GM18507 (cell line): Measurements from ENCODE around the gene TESMIN.

ENCODE experiments used
- DNase-seq: peaks from one replicate; pipeline ENCODE4 v3.0.0; 2011; ENCODE audit warnings: low read depth; ENCODE audit not compliant: insufficient read length; ENCODE audit errors: extremely low spot score
- FAIRE-seq: peaks from 2 replicates; lab custom pipeline; 2011; peaks lifted over from hg19 to GRCh38; lab: Jason Lieb, UNC

TESMIN gene

DNA sequence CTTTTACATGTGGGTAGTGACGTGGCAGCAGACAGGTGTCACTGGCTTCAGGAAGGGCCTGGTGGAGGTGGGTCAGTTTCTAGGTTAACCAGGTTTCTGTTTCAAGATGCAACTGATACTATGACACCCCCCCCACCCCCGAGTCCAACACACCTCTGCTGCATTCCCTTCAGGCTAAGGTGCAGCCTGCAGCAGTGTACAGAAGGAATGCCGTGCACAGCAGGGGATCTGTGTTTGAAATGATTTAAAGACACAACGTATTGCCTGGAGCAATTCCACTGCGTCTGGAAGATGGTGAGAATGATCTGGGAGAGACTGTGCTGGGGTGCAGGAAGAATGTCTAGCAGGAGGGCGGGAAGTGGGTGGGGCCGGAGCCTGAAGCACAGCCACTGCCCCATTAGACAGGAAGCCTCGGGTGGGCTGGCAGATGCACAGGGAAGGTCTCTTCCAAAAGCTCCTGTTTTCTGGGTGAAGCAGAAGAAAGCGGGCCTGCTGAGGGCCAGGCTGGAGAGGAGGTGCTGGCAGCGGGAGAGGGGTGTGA, 11.9 kb upstream of the TESMIN start:
- FAIRE-seq (no peak), DNase-seq (no peak)

DNA sequence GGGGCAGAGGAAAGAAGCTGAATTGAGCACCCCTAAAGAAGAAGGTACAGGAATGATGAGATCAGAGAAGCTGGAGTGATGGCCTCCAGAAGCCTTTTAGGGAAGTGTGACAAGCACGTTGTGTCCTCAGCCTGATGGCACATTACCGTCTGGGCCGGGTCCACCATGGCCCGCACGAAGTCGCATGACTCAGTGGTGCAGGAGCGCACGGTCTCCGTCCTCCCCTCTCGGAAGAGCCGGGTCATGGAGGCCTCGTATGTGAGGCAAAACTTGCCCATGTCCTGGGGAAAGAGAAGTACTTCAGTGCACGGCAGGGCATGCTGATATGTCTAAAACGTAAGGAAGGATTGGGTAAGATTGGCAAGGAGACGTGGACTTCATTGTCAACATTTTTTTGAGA, 11.2 kb upstream of the TESMIN start:
- DNase-seq (no peak), FAIRE-seq (no peak)

DNA sequence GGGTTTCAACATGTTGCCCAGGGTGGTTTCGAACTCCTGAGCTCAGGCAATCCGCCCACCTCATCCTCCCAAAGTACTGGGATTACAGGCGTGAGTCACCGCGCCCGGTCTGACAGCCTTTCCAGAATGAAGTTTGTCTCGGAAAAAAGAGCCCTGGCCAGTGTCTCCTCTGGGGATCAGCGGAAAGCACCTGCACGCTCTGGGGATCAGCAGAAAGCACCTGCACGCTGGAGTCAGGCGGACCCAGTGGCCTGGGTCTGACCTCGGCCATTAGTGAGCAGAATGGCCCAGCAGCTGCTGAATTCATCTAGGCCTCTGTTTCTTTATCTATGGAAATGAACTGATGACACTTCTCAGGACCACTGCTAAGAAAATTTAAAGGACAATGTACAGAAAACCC, 10.5 kb upstream of the TESMIN start:
- FAIRE-seq: no peak
- DNase-seq: no peak

DNA sequence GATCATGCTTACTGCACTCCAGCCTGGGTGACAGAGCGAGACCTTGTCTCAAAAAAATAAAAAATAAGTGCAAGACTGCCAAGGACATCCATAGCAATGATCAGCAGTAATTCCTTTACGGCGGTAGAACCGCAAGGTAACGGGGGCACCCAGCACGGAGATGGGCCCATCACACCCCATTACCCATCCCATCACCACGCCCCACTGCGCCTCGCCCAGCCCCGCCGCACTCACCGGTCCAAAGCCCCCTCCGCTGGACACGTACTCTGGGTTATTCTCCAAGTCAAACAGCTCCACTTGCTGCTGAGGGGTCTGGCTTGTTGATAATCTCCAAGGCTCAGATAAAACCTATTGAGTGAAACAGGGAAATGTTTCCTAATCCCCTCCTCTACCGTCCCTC, 8.7 kb upstream of the TESMIN start:
- DNase-seq (no peak), FAIRE-seq (no peak)

DNA sequence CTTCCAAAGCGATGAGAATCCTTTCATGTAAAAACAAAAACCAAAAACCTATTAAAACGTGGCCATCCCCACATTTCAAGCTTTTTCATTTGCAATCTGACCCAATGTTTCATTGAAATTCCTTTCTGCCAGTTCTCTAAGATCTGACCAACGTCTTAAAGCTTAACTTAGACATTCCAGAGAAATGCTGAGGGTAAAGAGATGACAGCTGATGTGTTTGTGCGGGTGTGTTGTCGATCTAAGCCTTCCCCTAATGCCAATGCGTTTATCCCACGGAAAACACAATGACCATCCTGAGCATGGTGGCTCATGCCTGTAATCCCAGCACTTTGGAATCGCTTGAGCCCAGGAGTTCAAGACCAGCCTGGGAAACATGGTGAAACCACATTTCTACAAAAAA, 6.4 kb upstream of the TESMIN start:
- no peak for FAIRE-seq
- no peak for DNase-seq

DNA sequence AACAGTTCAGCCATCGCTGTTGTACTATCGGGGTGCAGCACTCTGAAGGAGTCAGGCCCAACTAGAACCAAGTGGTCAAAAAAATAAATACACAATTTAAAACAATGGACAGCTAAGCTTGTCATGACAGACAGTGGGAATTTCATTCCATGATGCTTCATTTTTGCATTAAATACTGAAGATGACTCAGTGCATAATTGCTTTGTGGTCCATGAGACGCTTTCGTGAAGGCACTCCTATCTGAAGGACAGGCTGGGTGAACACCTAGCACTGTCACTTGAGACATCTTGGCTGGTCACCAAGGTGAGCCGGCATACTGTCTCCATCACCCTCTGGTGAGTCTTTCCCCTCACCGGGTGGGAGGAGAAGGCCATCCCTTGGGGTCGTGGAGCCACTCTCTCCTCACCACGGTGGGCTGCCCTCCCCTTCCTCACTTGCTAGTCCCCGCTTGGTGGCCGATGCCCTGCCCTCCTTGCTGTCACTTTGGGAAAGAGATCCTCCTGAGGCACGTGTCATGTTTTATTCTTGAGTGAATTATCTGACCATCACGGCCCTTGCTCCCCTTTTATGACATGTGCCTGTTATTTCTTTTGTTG, 4.9 kb upstream of the TESMIN start:
- FAIRE-seq (no peak), DNase-seq (no peak)

DNA sequence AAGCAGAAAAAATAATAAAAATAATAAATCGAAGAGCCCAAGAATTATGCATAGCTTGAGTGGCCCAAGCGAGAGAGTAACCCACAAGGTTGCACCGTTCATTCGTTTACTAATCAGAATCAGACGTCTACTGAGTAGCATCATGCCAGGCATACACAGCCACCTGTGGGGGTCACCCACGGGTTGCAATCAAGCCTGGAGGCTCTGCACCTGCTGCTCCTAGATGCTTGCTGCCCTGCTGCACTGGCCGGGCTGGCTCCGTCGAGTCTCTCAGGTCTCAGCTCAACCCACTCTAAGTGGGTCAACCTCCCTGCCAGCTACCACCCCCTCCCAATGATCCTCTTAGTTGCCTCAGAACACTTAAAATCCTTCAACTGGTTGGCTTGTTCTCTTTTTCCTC, 2.0 kb upstream of the TESMIN start:
- DNase-seq (no peak), FAIRE-seq (no peak)

DNA sequence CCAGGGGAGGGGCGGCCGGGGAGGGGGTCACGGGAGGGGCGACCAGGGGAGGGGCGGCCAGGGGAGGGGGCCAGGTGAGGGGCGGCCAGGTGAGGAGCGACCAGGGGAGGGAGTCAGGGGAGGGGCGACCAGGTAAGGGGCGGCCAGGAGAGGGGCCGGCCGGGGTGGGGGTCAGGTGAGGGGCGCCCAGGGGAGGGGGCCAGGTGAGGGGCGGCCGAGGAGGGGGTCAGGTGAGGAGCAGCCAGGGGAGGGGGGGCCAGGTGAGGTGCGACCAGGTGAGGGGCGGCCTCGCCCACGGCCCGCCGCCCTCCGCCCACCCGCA, 355 bp downstream of the TESMIN start:
- DNase-seq (no peak), FAIRE-seq (no peak)

DNA sequence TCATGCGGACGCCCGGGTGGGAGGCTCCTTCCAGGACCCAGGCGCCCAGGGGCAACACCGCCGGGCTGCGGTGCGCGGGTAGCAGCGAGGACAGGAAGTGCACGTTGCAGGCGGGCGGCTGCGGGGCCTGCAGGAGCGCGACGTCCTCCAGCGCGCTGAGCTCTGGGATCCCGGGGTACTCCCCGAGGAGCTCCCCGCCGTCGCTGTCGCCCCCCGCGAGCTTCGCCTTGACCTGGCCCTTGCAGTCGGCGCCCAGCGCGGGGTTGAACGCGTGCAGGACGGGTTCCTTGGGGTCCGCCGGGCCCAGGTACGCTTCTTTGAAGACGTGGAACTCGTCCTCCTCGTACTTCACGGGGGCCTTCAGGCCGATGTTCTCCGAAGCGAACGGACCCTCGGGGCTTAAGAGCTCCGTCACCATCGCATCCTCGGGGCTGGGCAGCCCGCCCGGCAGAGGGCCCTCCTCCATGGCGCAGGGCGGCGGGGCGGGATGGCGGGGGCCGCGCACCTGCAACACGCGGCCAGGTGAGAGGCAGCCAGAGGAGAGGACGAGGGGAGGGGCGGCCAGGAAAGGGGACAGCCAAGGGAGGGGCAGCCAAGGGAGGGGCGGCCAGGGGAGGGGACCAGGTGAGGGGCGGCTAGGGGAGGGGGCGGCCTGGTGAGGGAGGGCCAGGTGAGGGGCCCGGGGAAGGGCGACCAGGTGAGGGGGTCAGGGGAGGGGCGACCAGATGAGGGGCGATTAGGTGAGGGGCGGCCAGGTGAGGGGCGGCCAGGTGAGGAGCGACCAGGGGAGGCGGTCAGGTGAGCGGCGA, 921 bp downstream of the TESMIN start:
- FAIRE-seq: no peak

DNA sequence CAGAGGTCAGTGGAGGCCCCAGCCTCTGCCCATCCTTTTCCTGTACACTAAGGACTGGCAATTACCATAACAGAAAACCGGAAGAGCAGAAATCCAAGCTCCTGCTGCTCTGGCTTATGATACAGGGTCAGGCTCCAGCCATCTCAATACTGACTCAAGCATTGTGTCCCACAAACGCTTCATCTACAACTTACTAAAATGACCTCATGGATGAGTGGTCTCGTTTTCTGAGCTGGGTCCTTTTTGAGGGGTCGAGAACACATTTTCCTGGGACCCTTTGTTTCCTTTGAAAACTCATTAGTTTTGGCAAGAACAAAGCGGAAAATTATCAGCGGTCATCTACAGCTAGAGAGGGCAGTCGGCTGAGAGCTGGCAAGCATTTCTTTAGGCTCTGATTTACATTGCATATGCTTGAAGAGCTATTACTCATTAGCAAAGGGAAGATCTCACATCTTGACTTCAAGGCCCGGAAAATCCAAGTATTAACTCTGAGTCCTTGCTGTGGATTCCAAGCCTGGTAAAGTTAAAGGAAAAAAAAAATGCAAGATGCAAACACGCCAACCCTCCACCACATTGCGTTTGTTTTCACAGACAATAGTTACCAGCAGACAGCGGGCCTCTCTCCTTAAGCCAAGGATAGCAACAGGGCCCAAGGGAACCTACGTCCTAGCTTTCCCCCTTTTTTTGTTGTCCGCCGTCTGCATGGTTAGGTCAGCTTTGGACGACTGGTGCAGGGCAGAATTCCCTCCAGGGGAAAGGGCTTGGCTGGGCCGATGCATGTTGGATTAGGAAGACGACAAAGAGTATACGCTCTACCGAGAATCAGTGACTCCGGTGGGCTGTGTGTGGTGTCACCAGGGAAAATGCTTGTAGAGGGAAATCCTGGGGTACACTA, 1.8 kb downstream of the TESMIN start:
- DNase-seq: no peak
- FAIRE-seq: no peak

More for the DNA sequence above, 921 bp downstream of the TESMIN start:
- DNase-seq: no peak

DNA sequence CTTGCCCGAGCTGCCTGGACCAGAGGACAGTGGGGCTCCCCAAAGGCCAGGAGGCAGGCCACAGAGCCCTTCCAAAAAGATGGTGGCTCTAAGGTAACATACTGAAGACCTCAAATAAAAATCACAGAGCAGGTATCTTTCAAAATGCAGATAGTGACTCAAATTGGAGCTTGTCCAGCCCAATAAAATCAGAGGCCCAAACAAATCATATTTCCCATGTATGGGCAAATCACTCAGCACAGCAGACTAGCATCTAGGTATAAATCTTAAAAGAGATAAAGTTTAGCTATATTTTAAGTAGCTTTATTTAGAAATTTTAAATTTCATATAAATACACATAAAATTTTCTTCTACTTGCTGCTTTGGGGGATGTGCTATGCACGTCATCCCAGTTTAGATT, 3.3 kb downstream of the TESMIN start:
- FAIRE-seq (no peak), DNase-seq (no peak)

DNA sequence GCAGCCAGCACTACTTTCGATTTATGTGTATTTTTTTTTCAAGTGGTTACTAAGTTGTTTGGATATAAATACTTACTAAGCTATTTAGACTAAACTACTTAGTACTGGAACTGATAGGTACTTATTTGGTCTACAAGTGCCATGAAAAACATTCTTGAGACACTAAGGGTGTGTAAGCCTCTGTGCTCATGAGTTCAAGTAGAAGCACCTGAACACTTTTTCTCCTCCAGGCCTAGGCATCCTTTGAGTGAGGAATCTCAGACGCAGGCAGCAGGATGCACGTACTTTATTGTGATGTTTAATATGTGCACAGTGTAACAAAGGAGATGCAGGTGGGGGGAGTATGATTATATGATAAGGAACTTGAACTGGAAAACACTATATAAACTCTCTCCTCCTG, 7.8 kb downstream of the TESMIN start:
- DNase-seq (no peak), FAIRE-seq (no peak)

DNA sequence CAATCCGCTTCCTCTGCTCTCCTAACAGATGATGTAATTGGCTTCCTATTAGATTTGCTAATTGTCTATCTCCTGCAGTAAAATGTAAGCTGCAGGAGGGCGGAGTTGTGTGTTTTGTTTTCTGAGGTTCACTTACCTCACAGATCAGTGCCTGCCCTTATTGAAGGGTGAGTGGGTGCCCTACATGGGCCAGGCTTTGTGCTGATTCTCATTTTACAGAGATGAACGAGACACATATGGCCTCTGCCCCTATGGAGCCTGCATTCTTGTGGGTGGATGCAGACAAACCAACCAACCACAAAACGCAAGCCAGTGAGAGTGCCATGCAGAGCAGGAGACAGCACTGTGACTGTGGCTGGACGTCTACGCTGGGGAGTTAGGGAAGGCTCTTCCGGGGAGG, 9.9 kb downstream of the TESMIN start:
- FAIRE-seq (no peak), DNase-seq (no peak)

DNA sequence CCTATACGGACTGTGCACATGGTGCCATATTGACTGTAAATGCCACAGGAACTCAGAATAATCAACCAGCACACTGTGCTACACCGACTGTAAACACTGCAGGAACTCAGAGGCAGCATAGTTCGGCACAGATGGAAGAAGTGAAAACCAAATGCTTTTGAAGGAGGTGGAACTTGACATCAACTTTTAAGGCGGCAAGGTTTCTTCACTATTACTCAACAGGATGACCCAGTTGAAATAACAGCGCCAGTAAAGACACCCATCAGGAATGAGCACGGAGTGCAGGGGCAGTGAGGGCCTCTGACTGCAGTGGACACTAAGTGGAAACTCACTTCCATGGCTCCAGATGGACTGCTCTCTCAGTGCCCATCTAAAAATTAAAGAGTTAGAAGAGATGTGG, 15.7 kb downstream of the TESMIN start:
- DNase-seq (no peak), FAIRE-seq (no peak)

DNA sequence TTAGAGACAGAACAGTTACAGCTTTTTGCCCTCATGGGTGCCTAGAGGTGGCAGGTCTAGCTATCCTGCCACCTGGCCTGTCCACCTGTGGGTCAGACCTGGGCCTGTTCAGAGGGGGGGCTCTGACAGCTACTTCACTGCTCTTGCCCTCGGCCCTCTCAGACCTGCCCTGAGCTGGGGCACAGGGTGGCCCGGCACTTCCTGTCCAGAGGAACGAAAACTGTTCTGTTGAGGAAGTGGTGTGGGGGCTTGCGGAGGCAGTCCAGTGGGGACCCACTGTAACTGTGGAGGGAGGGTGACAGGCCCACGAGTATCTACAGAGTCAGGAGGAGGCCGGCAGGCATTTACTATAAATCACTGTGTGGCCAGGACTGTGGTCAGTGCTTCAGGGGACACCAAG, 16.2 kb downstream of the TESMIN start:
- no peak for FAIRE-seq

DNA sequence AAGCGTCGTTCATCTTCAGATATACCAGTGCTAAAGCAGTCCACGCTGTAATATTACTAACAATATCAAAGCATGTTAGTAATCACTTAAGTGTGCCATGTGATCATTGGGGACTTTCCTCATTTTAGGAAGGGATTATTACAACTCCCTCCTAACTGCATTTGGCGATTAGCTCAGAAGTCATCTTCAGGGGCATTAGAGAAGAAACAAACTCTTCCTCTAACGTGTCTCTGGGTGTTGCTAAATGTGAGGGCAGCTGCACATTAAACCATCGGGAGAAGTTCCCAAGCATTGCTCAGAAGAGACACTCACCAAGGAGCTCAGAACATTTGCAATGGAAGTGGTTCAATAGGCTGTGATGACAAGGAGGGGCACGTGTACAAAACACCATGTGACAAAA, 17.2 kb downstream of the TESMIN start:
- FAIRE-seq: no peak
- no peak for DNase-seq

More for the DNA sequence above, 16.2 kb downstream of the TESMIN start:
- no peak for DNase-seq

DNA sequence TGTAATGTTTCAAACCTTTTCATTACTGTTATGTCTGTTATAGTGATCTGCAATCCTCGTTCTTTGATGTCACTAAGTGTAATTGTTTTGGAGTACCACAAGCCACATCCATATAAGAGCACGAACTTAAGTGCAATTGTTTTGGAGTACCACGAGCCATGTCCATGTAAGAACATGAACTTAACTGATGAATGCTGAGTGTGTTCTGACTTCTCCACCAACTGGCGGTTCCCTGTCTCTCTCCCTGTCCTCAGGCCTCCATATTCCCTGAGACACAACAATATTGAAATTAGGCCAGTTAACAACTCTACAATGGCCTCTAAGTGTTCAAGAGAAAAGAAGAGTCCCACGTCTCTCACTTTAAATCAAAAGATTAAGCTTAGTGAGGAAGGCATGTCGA, 23.5 kb downstream of the TESMIN start:
- no peak for FAIRE-seq
- DNase-seq: no peak

DNA sequence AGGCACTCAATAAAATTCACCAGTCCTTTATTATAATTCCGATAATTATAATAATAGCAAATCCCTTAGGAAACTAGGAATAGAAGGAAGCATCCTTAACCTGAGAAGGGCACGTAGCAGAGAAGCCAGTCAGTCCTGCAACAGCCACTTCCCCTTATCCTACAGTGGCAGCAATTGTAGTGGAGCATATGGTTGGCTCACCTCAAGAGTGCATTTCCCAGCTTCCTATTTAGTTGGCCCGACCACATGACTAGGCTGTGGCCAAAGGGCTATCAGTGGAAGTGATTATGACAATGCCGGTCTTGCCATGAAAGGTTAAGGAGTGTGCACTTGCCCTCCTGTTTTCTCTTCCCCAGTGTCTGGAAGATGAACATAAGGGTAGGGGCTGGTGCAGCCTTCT, 27.0 kb downstream of the TESMIN start:
- FAIRE-seq (no peak), DNase-seq (no peak)

DNA sequence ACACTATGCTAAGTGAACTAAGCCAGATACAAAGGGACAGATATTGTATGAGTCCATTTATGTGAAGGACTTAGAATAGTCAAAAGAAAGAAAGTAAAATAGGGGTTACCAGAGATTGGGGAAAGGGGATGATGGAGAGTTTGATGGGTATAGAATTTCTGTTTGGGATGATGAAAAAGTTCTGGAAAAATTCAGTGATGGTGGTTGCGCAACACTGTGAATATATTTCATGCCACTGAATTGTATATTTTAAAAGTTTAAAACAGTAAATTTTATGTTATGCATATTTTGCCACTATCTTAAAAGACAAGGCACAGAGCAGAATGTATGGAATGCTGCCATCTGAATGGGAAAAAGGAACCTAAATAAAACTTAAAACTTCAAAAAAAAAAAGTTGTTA, 29.2 kb downstream of the TESMIN start:
- DNase-seq (no peak), FAIRE-seq (no peak)

DNA sequence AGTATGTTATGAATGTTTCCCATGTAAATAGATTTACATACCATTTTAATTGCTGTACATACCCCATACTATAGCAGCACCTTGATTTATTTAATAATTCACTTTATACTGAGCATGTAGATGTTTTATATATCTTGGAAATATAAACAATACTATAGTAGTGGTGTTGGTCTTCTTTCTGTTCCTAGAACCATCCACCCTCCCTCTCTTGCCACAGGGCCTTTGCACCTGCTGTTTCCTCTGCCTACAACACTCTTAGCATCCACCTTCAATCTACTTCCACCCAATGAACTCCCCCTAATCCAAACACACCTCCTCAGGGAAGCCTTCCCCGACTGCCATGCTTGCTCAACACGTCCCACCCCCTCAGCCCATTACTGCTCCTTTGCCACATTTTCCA, 30.2 kb downstream of the TESMIN start:
- FAIRE-seq: no peak

More for the DNA sequence above, 30.2 kb downstream of the TESMIN start:
- no peak for DNase-seq
